H1 (cell line): ENCODE results near the gene HDGFL3. TPM values are rescaled to one million over a fixed set of nuclear protein-coding genes. Genes with fewer than 3 reads are reported as not detected.

Experiments used
- POU5F1 ChIP-seq: IDR thresholded peaks from 2 replicates; pipeline ENCODE4 v1.6.1; 2011; ENCODE audit warnings: low read depth, mild to moderate bottlenecking, low read length, moderate library complexity
- SIX5 ChIP-seq: IDR thresholded peaks from 2 replicates; pipeline ENCODE4 v1.6.1; 2011; ENCODE audit warnings: mild to moderate bottlenecking, low read depth, low read length
- SRF ChIP-seq: IDR thresholded peaks from 2 replicates; pipeline ENCODE4 v1.6.1; 2011; ENCODE audit warnings: mild to moderate bottlenecking, low read depth, low read length, moderate library complexity
- polyA plus RNA-seq, 7 experiments: library from polyadenylated mRNA; depleted of rRNA in 3 of 7; stranded (reverse) in 5 of 7; unstranded in 2 of 7; fragments of >200 nt in 5 of 7; fragments of 200-250 nt in 2 of 7; gene quantifications; 1 replicate in 5 of 7; 2 replicates in 1 of 7; 4 replicates in 1 of 7; pipeline versions ENCODE4 v1.2.1 to v1.2.3, GENCODE V29; 2011 to 2013; ENCODE audit warnings: missing spikeins in 2 of 7, mixed read lengths in 2 of 7
- total RNA-seq: library from RNA; stranded (reverse); fragmentation: NEBNext Ultra II Directional; extraction: Animal tissue kit (Norgen Biotek cat#: 25700); gene quantifications from 2 replicates; pipeline ENCODE4 v1.2.1, GENCODE V29; 2021
- TF ChIP-seq, protein P1 (sequence below), 3 experiments: IDR thresholded peaks; 1 replicate in 2 of 3; 2 replicates in 1 of 3; pipeline versions ENCODE4 v1.5.1 to v1.6.1; 2011; ENCODE audit warnings: low read length in 3 of 3, mild to moderate bottlenecking in 3 of 3, inconsistent platforms in 2 of 3, low read depth in 1 of 3, moderate library complexity in 1 of 3; ENCODE audit not compliant: insufficient read depth in 1 of 3; ENCODE audit errors: control extremely low read depth in 1 of 3
- TF ChIP-seq, protein P2 (sequence below): IDR thresholded peaks from 2 replicates; pipeline ENCODE4 v1.6.1; 2012; ENCODE audit warnings: inconsistent platforms

The HDGFL3 gene
- total and polyA plus RNA-seq, 2 of the 8 experiments (the other 6 are each of a cell fraction or from before 2014, with no cell fraction given) = 14.1 to 149 TPM

DNA sequence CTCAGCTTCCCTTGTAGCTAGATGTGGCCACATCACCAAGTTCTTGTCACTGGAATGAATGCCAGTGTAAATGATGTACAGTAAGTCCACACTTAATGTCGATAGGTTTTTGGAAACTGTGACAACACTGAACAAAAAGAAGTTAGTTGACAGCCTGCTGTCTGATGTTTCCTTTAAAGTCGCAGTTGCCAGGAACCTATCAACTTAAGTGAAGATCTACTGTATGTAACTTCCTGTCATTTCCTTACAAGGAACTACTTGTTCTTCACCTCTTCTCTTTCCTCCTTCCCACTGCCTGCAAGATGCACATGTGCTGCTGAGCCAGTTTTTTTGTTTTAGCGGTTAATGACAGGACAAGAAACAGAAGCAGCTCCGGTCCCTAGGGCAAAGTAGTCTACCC is 44.6 kb downstream of the HDGFL3 start (continued):
- TF ChIP-seq, protein P1, sequence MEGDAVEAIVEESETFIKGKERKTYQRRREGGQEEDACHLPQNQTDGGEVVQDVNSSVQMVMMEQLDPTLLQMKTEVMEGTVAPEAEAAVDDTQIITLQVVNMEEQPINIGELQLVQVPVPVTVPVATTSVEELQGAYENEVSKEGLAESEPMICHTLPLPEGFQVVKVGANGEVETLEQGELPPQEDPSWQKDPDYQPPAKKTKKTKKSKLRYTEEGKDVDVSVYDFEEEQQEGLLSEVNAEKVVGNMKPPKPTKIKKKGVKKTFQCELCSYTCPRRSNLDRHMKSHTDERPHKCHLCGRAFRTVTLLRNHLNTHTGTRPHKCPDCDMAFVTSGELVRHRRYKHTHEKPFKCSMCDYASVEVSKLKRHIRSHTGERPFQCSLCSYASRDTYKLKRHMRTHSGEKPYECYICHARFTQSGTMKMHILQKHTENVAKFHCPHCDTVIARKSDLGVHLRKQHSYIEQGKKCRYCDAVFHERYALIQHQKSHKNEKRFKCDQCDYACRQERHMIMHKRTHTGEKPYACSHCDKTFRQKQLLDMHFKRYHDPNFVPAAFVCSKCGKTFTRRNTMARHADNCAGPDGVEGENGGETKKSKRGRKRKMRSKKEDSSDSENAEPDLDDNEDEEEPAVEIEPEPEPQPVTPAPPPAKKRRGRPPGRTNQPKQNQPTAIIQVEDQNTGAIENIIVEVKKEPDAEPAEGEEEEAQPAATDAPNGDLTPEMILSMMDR (IDR thresholded peaks at IDR 0.05; ENCODE audit: control extremely low read depth in 1 of 3, insufficient read depth in 1 of 3, low read depth in 1 of 3, low read length in 3 of 3) = no peak
- TF ChIP-seq SIX5 (no peak), SRF (no peak), POU5F1 (no peak)
- TF ChIP-seq, protein P2, sequence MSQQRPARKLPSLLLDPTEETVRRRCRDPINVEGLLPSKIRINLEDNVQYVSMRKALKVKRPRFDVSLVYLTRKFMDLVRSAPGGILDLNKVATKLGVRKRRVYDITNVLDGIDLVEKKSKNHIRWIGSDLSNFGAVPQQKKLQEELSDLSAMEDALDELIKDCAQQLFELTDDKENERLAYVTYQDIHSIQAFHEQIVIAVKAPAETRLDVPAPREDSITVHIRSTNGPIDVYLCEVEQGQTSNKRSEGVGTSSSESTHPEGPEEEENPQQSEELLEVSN = no peak
